WERI-Rb-1 (cell line): ENCODE results near the gene CAVIN2.

Source experiments
- DNase-seq: peaks from one replicate; pipeline ENCODE4 v3.0.0-alpha.2; 2020
- H3K27ac ChIP-seq: fragments of 250-450 bp; sonication (Bioruptor Pico); 2 replicates; pipeline ENCODE4 v1.5.1; 2020; ENCODE audit warnings: mild to moderate bottlenecking, moderate library complexity
- H3K27me3 ChIP-seq: fragments of 250-450 bp; sonication (Bioruptor Pico); 2 replicates; pipeline ENCODE4 v1.5.1; 2021; ENCODE audit warnings: mild to moderate bottlenecking, low read depth, moderate library complexity; ENCODE audit not compliant: insufficient read depth, severe bottlenecking
- H3K36me3 ChIP-seq: fragments of 250-450 bp; sonication (Bioruptor Pico); 2 replicates; pipeline ENCODE4 v1.5.1; 2020; ENCODE audit warnings: mild to moderate bottlenecking, moderate library complexity
- H3K4me3 ChIP-seq: 2 replicates; pipeline ENCODE4 v1.5.1; 2011; ENCODE audit warnings: low read depth, mild to moderate bottlenecking, control low read depth, low read length
- H3K9me3 ChIP-seq: fragments of 250-450 bp; sonication (Bioruptor Pico); 2 replicates; pipeline ENCODE4 v1.5.1; 2021; ENCODE audit warnings: mild to moderate bottlenecking, moderate library complexity; ENCODE audit not compliant: severe bottlenecking
- TF ChIP-seq, protein P1 (sequence below): IDR thresholded peaks from 2 replicates; pipeline ENCODE4 v1.5.1; 2011; ENCODE audit warnings: low read depth, mild to moderate bottlenecking, control low read depth, inconsistent platforms, low read length

Gene CAVIN2

GRCh38 chr2:191815010-191815409 is 31.9 kb downstream of the CAVIN2 start:
- no peak overlapping the region for H3K4me3 ChIP-seq
- TF ChIP-seq, protein P1, sequence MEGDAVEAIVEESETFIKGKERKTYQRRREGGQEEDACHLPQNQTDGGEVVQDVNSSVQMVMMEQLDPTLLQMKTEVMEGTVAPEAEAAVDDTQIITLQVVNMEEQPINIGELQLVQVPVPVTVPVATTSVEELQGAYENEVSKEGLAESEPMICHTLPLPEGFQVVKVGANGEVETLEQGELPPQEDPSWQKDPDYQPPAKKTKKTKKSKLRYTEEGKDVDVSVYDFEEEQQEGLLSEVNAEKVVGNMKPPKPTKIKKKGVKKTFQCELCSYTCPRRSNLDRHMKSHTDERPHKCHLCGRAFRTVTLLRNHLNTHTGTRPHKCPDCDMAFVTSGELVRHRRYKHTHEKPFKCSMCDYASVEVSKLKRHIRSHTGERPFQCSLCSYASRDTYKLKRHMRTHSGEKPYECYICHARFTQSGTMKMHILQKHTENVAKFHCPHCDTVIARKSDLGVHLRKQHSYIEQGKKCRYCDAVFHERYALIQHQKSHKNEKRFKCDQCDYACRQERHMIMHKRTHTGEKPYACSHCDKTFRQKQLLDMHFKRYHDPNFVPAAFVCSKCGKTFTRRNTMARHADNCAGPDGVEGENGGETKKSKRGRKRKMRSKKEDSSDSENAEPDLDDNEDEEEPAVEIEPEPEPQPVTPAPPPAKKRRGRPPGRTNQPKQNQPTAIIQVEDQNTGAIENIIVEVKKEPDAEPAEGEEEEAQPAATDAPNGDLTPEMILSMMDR = no peak
- H3K27me3 ChIP-seq = no peaks in the 10 kb centered on the region
- no peak for DNase-seq
- no peaks in the 10 kb centered on the region for H3K36me3 ChIP-seq
- no peak overlapping the region for H3K27ac ChIP-seq
- no peaks in the 10 kb centered on the region for H3K9me3 ChIP-seq

DNA sequence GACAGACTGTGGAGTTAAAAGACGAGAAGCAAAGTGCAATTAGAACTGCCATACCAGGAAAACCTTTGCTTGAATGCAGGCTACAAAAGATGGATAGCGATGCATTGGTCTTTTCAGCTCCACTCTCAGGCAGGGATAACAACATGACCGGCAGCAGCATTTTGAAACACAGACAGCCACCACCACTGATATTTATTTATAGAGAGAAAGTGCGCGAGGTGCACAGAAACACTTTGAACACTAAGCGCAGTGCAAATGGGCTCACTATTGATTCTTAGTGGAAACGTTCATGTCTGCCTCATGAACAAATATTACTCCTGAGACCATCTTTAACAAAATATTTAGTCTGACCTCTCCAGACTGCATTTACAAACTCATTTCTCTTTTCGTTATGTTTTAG is 32.9 kb downstream of the CAVIN2 start:
- Histone ChIP-seq H3K4me3 (no peak overlapping the region), H3K36me3 (no peaks in the 10 kb centered on the region), H3K9me3 (no peaks in the 10 kb centered on the region), H3K27me3 (no peaks in the 10 kb centered on the region), H3K27ac (no peak overlapping the region)
- TF ChIP-seq, protein P1 = no peak
- DNase-seq = no peak

- DNase-seq = peak; percentile 53
- Histone ChIP-seq H3K27ac (no peak overlapping the region), H3K27me3 (no peaks in the 10 kb centered on the region), H3K9me3 (no peaks in the 10 kb centered on the region), H3K4me3 (no peak overlapping the region), H3K36me3 (no peaks in the 10 kb centered on the region)
- TF ChIP-seq, protein P1 = peak; percentile 75
Observed at GRCh38 chr2:191811807-191812602, 34.9 kb downstream of the CAVIN2 start.

DNA sequence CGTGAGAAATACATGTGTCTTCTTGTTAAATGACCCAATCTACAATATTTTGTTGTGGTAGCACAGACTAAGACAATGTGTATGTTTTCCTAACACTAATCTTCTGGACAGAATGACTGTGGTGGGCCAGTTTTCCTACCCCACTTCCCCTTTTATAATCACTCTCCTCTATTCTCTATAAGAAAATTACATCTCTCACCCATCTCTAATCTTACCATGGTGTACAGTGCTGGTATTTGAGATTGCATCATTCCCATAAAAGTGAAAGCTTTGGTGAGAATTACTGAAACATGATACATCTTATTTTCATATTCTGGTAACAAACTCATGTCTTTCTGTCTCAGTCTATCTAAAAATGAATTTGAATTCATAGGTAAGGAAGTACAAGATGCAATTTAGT is 40.5 kb downstream of the CAVIN2 start:
- Histone ChIP-seq H3K27ac (no peak overlapping the region), H3K4me3 (no peak overlapping the region), H3K9me3 (no peaks in the 10 kb centered on the region), H3K36me3 (no peaks in the 10 kb centered on the region), H3K27me3 (no peaks in the 10 kb centered on the region)
- TF ChIP-seq, protein P1 = no peak
- no peak for DNase-seq

GRCh38 chr2:191804766-191805165 is 42.1 kb downstream of the CAVIN2 start:
- H3K27me3 ChIP-seq = no peaks in the 10 kb centered on the region
- H3K27ac ChIP-seq = no peak overlapping the region
- H3K4me3 ChIP-seq = no peak overlapping the region
- no peak for DNase-seq
- TF ChIP-seq, protein P1 = no peak
- no peaks in the 10 kb centered on the region for H3K9me3 ChIP-seq
- no peaks in the 10 kb centered on the region for H3K36me3 ChIP-seq

DNA sequence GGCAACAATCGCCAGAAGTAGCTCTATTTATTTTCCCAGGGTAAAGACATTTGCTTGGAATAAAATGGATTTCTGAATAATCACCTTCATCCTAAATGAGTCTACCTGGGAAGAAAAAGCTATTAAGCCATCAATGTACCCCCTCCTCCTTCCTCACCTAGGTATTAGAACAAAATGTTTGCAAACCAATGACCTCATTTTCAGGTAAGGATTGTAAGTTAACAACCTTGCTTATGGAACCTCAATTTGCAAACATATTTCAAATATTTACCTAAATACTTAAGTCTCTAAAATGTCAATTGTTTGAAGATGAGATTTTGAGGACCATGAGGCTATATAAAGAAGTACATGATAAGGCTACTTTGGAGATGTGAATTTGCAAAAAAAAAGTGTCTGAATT is 43.9 kb downstream of the CAVIN2 start:
- TF ChIP-seq, protein P1 = no peak
- H3K36me3 ChIP-seq = no peaks in the 10 kb centered on the region
- no peak overlapping the region for H3K27ac ChIP-seq
- no peak overlapping the region for H3K4me3 ChIP-seq
- no peak for DNase-seq
- no peaks in the 10 kb centered on the region for H3K27me3 ChIP-seq
- no peaks in the 10 kb centered on the region for H3K9me3 ChIP-seq
